Measurements from ENCODE around the gene TWNK.

The TWNK gene

GRCh38 chr10:100986952-100987684 lies at the start of gene TWNK, which contains the start of gene MRPL43:
Gene TWNK, plus strand, starts transcription at chr10:100987543. Its CDS starts 668 bp downstream, at chr10:100988211.
Gene MRPL43, minus strand, starts transcription at chr10:100987497. Its CDS starts 54 bp downstream, at chr10:100987443.
- peak; percentile 75 for DNase-seq

GRCh38 chr10:100939763-100940344 lies 47.5 kb upstream of the TWNK start:
- DNase-seq, result peak; percentile 40

GRCh38 chr10:100942229-100942628 lies 45.1 kb upstream of the TWNK start:
- DNase-seq, result no peak

GRCh38 chr10:100943508-100943907 lies 43.8 kb upstream of the TWNK start:
- no peak for DNase-seq

GRCh38 chr10:100945754-100946153 lies 41.6 kb upstream of the TWNK start:
- no peak for DNase-seq

- DNase-seq, result no peak
Observed at GRCh38 chr10:100948916-100949315, 38.4 kb upstream of the TWNK start.

- no peak for DNase-seq
Observed at GRCh38 chr10:100960251-100960650, 27.1 kb upstream of the TWNK start.

- DNase-seq, result no peak
Observed at GRCh38 chr10:100962351-100963080, 24.8 kb upstream of the TWNK start.

GRCh38 chr10:100963826-100964225 lies 23.5 kb upstream of the TWNK start:
- DNase-seq, result no peak

GRCh38 chr10:100965820-100966219 lies 21.5 kb upstream of the TWNK start:
- DNase-seq, result no peak

GRCh38 chr10:100966887-100967286 lies 20.5 kb upstream of the TWNK start:
- DNase-seq, result no peak

GRCh38 chr10:100967332-100967731 lies 20.0 kb upstream of the TWNK start:
- no peak for DNase-seq

- DNase-seq, result no peak
Observed at GRCh38 chr10:100968062-100968736, 19.1 kb upstream of the TWNK start.

- no peak for DNase-seq
Observed at GRCh38 chr10:100968863-100969186, 18.5 kb upstream of the TWNK start.

GRCh38 chr10:100969187-100970075 lies 17.9 kb upstream of the TWNK start, which contains the start of gene SEMA4G:
Gene SEMA4G, plus strand, starts transcription at chr10:100969504. Its CDS starts 3,409 bp downstream, at chr10:100972913.
- DNase-seq, result no peak

- no peak for DNase-seq
Observed at GRCh38 chr10:100970076-100970913, 17.0 kb upstream of the TWNK start.

- no peak for DNase-seq
Observed at GRCh38 chr10:100970914-100971811, 16.2 kb upstream of the TWNK start.

GRCh38 chr10:100972115-100972903 lies 15.0 kb upstream of the TWNK start:
- DNase-seq, result no peak

- no peak for DNase-seq
Observed at GRCh38 chr10:100972904-100973535, 14.3 kb upstream of the TWNK start.

Data from HCEC 1CT (cell line).